Cerebellar nuclear complex (tissue), 1 donor: Measurements from ENCODE around the gene ZNF664.

ENCODE experiments used
- DNase-seq, 2 experiments: peaks; one replicate each; lab custom pipeline; 2025; lab: John Stamatoyannopoulos, UW

ZNF664 gene

GRCh38 chr12:124010687-124011086 lies 37.7 kb downstream of the ZNF664 start:
- no peak for DNase-seq

DNA sequence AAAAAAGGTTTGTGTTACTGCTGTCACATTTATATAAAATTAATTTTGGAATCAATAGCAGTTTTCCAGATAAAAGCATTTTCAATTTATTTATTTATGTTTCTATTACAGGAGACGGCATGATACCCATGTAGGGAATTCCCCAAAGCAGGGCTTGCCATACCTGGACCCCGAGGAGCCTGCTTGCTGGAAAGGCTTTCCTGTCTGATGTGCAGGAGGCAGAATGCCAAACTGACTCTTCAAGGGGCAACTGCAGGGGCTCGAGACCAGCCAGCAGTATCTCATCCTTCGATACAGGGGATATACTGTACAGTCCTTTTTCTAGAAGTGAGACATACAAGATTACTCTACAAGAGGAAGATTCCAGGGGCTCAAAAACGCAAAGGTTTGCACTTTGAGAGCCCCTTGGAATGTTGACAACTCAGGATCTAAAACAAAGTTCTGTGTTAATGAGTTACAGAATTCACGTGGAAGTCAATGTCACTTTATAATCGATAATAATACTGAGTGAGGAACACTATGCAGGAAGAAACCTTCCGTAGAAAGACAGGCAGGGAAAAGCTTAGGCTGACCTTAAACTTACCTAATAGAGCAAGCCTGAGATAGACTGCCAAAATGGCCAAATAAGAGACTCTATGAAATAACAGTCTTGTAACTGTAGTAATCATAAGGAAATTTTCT lies 38.6 kb downstream of the ZNF664 start:
- DNase-seq, result no peak

- DNase-seq, result no peak
These were observed 40.1 kb downstream of the ZNF664 start for GRCh38 chr12:124013073-124013472.

DNA sequence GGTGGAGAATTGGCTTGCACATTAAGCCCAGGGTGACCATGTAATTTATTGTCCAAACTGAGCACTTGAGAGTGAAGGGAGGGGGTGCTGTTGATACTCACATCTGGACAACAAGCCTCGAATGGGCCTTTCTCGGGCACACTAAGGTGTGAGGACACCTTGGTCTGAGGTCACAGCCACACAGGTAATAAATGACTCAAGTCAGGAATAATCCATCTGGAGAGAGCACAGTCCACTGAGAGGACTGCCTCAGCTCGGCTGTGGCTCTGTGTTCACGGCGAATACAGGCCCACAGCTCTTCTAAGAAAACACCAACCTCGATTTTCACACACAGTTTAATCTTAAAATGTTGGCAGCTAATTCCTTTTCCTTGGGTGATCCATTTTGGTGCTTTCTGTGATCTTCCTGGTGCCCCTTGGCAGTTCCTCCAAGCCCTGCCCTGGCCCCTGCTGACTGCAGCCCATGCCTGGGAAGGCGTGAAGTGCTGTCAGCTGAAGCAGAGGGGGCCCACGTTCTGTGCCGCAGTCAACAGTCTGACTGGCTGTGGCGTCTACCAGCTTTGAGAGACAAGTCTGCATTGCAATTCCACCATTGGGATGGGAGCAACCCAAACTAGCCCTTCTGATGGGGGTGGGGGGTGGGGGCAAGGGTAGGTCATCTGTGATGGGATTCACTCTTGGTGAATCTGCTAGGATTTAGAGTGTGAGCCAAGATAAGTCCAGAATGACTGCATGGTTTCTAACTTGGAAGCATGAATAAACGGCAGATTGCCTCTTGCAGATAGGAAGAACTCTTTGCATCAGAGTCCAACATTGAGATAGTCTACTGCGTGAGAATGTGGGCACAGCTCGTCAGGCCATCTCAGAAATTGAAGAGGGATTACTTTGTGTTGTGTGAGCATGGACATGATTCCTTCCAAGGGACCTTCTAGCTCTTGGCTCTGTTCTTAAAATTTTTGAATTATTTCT lies 42.8 kb downstream of the ZNF664 start:
- DNase-seq, result no peak

- DNase-seq, result no peak
These were observed 44.0 kb downstream of the ZNF664 start for GRCh38 chr12:124017064-124017463.

DNA sequence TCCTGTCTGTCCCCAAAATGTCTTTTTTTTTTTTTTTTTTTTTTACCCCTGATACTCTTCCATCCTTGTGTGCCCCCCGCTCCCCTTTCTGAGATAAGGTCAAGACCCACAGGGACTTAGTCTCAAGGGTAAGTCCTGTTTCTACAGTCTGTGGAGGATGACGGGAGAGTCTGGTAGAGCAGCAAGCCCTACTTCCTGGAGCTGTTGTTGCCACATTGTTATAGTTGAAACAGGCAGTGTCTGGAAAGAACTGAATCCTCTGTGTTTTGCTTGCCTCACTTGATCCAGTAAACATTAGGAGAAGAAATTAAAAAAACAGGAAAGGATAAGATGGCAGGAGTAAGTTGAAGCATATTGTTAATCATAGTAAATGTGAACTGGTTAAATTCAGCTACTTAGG lies 45.5 kb downstream of the ZNF664 start:
- no peak for DNase-seq

- DNase-seq, result no peak
These were observed 46.1 kb downstream of the ZNF664 start for GRCh38 chr12:124019115-124019514.

DNA sequence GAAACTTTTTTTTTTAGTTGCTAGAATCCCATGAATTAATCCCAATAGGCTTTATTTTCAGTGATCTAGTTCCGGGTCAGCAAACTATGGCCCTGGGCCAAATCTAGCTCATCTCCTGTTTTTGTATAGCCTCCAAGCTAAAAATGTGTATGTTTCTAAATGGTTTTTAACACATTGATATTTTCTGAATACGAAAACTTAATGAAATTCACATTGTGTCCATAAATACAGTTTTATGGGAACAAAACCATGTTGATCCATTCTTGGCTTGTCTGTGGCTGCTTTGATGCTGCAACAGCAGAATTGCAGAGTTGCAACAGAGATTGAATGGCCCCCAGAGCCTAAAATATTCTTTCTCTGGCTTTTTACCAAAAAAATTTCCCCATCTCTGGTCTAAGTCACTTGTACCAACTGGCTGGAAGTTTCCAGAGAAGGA lies 47.5 kb downstream of the ZNF664 start:
- DNase-seq, result no peak

DNA sequence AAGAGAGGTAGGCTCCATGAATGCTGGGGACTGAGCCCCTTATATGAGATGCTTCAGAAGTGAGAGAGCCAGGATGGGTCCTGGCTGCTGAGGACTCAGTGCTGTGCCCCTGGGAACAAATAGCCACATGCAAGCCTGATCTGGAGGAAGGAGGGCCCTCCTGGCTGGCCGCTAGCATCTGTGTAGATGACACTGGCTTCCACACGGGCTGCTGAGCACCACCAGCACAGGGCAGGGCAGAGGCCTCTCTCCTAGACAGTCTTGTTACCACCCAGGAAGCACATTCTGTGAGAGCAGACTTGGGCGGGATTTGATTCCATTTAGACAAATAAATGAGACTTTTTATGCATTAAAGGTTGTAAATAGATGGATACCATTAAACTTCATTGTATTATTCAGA lies 48.0 kb downstream of the ZNF664 start:
- no peak for DNase-seq

- DNase-seq, result no peak
These were observed 49.1 kb downstream of the ZNF664 start for GRCh38 chr12:124022161-124022560.

- DNase-seq, result no peak
These were observed 51.3 kb downstream of the ZNF664 start for GRCh38 chr12:124024263-124024678.

DNA sequence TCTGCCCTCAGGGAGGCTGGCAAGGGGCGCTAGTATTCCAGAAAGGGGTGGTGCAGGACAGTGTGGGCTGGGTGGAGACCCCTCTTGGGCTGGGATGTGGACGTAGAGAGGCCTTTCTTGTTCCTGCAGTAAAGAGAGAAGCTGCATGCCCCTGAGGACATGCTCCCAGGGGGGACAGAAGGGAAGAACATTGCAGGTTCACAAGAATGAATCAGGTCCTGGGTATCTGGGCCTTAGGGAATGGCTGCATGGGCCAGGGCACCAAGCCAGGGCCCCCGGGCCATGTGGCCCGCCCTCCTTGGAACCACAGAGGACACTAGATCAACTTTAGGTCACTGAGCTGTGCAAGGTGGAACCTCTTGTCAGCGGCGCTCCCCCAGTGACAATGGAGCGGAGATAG lies 51.8 kb downstream of the ZNF664 start:
- DNase-seq, result no peak

DNA sequence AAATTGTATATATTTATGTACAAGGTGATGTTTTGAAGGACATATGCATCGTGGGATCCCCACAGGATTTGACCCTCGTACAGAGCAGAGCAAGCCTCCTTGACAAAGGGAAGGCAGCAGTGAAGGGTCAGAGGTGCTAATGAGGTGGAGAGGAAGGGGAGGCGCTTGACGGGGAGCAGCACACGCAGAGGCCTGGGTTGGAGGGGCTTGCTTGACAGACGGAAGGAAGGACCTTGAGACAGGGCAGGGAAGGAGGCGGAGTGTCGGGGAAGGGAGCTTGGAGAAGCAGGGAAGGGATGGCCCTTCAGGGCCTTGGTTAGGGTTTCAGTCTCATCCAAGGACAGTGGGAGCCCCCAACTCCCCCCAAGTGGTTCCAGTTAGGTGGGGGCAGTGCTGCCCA lies 52.6 kb downstream of the ZNF664 start:
- no peak for DNase-seq

DNA sequence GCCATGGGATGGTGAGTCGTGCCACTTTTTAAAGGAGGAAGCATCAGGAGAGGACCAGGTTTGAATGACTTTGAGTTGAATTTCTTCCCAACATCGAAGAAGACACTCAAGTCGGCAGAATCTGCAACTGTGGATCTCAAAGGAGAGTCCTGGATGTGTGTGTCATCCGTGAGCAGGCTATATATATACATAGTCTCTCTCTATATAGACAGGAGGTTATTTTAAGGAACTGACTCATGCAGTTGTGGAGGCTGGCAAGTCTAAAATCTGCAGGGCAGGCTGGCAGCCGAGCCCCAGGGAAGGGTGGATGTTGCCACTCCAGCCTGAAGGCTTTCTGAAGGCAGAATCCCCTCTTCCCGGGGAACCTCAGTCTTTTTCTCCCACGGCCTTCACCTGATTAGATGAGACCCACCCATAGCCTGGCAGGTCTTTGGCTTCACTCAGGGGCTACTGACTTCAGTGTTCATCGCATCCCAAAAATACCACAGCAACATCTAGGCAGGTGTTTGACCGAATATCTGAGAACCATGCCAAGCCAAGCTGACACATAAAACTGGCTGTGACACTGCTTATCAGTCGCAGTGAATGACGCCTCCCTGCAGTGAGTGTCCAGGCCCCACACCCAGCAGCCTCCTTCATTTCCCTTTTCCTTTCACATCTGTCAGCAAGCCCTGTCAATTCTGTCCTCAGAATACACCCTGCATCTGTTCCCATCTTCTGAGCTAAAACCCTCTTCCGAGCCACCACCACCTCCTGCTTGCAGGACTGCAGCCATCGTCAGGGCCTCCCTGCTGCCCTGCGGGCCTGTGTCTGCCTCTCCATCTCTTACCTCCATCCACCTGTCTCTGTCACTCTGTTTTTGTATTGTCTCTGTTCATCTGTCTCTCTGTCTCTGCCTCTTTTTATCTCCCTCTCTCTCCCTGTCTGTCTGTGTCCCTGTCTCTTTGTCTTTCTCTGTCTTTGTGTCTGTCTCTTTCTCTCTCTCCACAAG lies 54.0 kb downstream of the ZNF664 start:
- no peak for DNase-seq

DNA sequence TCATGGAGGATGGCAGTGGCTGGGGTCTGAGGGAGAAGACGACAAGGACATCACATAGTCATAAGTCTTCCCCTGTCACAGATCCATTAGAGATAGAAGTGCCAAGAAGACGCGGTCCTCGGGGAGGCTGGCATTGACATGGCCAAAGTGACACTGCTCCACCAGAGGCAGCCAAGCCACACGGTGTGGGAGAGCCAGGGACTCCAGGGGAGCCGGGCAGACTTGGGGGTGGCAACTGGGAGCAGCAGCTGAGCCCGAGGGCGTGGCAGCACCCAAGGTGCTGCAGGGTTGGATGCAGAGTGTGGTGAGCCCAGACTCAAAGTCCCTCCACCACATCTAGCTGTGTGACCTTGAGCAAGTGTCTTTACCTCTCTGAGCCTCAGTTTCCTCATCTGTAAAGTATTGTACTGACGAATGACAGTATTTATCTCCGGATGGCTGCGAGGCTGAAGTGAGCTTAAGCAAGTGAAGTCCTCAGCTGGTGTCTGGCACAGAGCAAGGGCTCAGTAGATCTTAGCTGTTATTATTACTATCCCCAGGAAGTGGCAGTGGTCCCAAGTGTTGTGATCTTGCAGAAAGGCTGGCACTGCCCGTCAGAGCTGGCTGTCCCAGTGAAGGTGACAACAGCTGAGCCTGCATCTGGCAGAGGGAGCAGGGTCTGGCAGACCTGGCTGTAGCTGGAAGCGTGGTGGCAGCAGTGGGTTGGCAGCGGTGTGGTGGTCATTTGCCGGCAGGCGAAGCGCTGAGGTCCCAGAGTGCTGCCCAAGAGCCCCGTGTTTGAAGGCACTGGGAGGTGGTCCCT lies 54.9 kb downstream of the ZNF664 start:
- no peak for DNase-seq

DNA sequence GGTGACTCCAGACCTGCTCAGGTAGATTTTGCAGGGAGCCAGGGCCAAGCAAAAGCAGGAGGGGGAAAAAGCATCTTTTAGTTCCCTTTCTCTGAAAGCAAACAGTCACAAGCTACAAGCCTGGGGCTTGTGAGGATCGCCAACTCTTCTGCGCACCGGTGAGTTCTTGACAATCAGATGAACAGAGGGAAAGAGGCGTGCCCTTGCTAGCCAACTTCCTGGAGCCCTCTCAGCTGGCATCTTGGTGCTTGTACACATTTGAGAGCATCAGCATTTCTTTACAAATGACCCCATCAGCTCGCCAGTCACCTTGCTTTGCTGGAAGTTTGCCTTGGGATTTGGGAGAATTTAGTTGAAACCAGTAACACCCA lies 55.5 kb downstream of the ZNF664 start:
- DNase-seq, result no peak

DNA sequence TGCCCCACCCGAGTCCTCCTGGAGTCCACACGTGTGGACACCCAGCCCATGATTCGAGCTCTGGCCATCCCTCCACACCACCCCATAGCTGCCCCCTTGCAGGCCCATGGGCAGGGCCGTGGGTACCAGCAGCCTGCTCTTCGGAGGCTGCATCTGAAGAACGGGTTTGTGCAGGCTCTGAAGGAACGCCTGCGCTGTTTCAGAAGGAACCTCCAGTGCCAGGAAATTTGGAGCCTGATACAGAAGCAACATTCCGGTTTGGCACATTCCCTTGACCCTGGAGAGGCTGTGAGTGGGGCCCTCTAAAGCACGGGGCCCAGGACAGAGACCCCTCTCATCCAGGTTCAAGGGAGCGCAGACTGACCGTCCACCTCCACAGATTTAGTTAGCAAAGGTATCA lies 57.0 kb downstream of the ZNF664 start:
- no peak for DNase-seq

- DNase-seq, result no peak
These were observed 57.5 kb downstream of the ZNF664 start for GRCh38 chr12:124030510-124030909.

DNA sequence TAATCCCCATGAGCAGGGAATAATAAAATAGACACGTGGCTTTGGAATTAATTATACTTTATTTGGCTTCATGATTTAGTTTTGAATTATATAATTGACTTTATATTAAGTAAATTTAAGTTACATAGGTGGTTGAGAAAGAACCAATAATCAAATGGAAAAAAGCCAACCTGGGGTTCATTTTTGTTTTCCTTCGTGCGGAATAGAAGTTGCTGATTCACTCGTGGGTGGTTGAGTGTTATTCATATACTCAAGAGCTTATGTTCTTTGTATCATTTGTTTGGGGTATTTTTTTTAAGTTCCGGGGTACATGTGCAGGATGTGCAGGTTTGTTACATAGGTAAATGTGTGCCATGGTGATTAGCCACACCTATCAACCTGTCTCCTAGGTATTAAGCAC lies 58.0 kb downstream of the ZNF664 start:
- no peak for DNase-seq

DNA sequence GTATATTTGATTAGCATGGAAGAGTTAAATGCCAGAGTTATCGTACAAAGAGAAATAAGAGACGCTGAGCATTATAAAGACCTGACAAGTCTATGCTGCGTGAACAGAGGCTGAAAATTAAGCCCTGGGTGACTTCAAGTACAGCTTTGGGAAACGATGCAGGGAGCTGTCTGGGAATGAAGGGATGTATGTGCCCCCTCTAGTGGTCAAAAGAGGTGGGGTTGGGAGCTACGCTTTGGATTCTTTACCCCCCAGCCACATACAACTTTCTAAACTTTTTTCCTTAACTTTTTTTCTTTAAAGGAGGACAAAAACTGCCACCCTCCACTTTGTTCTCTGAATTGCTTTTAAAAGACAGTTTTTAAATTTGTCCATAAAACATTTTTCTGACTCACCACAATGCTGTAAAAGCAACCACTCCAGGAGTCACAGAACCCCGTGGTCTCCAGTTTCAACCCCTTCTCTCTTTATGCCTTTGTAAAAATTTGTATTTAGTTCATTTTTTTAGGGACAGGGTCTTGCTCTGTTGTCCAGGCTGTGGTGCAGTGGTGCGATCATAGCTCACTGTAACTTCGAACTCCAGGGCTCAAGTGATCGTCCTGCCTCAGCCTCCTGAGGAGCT lies 59.4 kb downstream of the ZNF664 start:
- DNase-seq, result no peak

- no peak for DNase-seq
These were observed 60.8 kb downstream of the ZNF664 start for GRCh38 chr12:124033859-124034258.
